Peyer's patch (tissue), 4 donors: ENCODE results near the gene BTBD7.

Experiments
- POLR2A ChIP-seq, 2 donors: fragments of 450-650 bp; IDR thresholded peaks; one replicate each; pipeline ENCODE4 v1.5.1; 2017; ENCODE audit warnings: antibody characterized with exemption in 2 of 2, mild to moderate bottlenecking in 2 of 2, moderate library complexity in 2 of 2
- TF ChIP-seq, protein P1 (sequence below), 6 experiments: fragments of 450-650 bp in 4 of 6; fragments of 200-600 bp in 2 of 6; sonication (generic) in 1 of 6; IDR thresholded peaks; one replicate each; pipeline ENCODE4 v1.5.1; 2017 to 2019; ENCODE audit warnings: antibody characterized with exemption in 6 of 6, mild to moderate bottlenecking in 3 of 6, moderate library complexity in 1 of 6

DNA sequence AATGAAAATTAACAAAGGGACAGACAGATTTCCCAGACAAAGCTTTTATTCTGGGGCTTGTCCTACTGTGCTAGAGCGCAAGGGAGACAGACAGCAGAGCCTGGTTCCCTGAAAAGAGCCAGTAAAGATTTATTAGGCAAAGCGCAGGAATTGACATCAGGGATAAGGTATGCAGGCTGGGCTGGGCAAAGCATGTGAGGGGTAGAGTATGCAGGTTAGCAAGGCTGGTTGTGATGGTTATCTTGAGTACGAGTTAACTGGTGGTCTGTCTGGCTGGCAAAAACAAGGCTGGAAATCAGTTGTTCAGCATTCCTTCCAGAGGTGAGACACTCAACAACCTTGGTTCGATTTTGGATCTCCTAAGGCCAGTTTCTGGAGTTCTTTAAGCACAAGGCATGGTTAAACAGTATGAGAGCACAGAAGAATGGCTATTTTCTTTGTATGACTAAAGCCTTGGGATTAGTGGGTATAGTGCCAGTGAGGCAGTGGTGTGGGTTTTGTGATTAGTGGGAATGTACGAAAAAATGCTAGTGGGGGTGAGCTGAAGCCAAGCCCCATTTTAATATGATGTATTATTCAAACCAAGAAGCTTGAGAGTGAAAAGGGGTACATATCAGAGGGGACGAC, 30.9 kb downstream of the BTBD7 start:
- TF ChIP-seq, protein P1, sequence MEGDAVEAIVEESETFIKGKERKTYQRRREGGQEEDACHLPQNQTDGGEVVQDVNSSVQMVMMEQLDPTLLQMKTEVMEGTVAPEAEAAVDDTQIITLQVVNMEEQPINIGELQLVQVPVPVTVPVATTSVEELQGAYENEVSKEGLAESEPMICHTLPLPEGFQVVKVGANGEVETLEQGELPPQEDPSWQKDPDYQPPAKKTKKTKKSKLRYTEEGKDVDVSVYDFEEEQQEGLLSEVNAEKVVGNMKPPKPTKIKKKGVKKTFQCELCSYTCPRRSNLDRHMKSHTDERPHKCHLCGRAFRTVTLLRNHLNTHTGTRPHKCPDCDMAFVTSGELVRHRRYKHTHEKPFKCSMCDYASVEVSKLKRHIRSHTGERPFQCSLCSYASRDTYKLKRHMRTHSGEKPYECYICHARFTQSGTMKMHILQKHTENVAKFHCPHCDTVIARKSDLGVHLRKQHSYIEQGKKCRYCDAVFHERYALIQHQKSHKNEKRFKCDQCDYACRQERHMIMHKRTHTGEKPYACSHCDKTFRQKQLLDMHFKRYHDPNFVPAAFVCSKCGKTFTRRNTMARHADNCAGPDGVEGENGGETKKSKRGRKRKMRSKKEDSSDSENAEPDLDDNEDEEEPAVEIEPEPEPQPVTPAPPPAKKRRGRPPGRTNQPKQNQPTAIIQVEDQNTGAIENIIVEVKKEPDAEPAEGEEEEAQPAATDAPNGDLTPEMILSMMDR (IDR thresholded peaks at IDR 0.05), result no peak
- TF ChIP-seq POLR2A (IDR thresholded peaks at IDR 0.05), result no peak
